Left renal cortex interstitium (tissue), 4 donors: Measurements from ENCODE around the gene NOXA1. TPM values are rescaled to one million over a fixed set of nuclear protein-coding genes. Genes with fewer than 3 reads are reported as not detected.

Source experiments
- DNase-seq, 4 donors: peaks; one replicate each; pipeline ENCODE4 v3.0.0-alpha.2; 2013; ENCODE audit warnings: low read depth in 4 of 4, low spot score in 2 of 4, missing footprints in 1 of 4
- polyA plus RNA-seq, 4 donors: library from polyadenylated mRNA; unstranded; fragments of 120-200 nt; gene quantifications; one replicate each; pipeline ENCODE4 v1.2.1, GENCODE V29; 2013; ENCODE audit not compliant: insufficient read length in 4 of 4

NOXA1 gene
- polyA plus RNA-seq, 4 donors: 4.3 to 13.1 (median 9.1) TPM

- DNase-seq: no peak
Measured at GRCh38 chr9:137423514-137424291, 510 bp downstream of the NOXA1 start.

- DNase-seq: no peak
Measured at GRCh38 chr9:137426018-137426681, 3.0 kb downstream of the NOXA1 start.

DNA sequence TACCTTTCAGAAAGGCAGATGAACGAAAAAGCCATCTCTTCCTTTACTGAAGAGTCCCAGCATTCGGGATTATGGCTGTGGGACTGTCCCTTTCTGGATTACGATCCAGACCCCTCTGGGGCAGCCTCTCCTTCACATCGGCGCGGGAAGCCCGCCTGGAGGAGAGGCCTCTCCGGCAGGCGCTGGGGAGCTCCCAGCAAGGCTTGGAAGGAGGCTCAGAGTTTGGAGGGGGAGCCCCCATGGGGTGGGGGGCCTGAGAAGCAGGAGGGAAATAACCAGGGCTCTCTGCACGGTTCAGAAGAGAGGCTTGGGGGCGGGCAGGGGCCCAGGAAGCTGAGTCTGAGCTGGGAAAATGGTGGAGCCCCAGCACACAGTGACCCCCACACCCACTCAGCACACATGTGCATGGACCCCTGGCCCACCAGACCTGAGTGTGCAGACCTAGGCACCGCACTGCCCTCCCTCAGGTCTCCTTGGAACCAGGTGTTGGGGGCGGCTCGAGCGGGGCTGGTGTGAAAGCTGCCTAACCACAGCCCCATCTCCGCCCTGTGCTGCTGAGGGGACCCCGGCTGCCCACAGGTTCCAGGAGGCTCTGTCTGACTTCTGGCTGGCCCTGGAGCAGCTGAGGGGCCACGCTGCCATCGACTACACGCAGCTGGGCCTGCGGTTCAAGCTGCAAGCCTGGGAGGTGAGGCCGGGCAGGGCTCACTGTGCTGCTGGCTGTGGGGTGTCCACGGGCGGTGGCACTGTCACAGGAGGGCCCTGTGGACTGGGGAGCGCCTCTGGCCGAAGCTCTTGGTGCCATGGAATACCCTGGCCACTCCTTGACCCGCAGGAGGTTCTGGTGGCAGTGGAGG lies 4.5 kb downstream of the NOXA1 start:
- no peak for DNase-seq

DNA sequence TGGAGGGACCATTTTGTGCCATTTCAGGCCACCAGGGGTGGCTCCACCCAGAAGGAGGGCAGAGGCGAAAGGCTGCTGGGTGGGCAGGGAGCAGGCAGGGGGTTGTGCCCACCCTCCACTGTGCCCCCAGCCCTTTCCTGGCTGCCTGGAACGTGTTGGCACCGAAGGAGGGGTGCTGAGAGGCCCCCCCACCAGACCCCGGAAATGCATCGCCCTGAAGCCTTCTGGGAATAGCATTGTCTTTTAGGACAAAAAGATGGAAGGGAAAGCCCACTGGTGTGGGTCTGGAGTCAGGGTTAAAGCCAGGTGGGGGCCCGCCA lies 5.1 kb downstream of the NOXA1 start:
- DNase-seq: no peak

- no peak for DNase-seq
Measured at GRCh38 chr9:137428841-137429545, 5.8 kb downstream of the NOXA1 start.

GRCh38 chr9:137429546-137429890 lies 6.3 kb downstream of the NOXA1 start:
- DNase-seq: no peak

GRCh38 chr9:137429974-137430722 lies 7.0 kb downstream of the NOXA1 start:
- DNase-seq: no peak

DNA sequence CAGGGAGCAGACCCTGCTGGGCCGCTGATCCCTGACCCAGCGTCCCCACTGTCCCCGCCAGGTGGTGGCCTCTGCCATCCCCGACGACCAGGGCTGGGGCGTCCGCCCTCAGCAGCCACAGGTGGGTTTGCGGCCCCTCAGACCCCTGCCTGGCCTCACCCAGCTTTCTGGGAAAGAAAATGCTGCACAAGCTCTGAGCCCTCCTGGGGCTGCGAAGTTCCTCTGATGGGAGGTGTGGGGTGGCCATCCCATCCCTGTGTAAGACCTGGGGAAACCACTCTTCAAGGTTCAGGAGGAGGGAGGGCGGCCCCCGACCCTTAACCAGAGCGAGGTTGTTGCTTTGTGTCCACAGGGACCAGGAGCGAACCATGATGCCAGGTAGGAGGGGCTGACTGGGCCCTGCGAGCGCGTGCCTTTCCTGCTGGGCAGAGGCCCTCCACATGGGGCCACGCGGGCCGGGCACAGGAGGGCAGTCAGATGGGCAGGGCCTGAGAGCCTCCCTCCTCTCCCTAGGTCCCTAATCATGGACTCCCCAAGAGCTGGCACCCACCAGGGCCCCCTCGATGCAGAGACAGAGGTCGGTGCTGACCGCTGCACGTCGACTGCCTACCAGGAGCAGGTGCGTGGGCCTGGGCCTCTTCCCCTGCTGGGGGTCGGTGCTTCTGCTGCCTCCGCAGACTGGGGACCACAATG lies 7.7 kb downstream of the NOXA1 start:
- DNase-seq: no peak

GRCh38 chr9:137431416-137431931 lies 8.3 kb downstream of the NOXA1 start:
- DNase-seq: no peak

DNA sequence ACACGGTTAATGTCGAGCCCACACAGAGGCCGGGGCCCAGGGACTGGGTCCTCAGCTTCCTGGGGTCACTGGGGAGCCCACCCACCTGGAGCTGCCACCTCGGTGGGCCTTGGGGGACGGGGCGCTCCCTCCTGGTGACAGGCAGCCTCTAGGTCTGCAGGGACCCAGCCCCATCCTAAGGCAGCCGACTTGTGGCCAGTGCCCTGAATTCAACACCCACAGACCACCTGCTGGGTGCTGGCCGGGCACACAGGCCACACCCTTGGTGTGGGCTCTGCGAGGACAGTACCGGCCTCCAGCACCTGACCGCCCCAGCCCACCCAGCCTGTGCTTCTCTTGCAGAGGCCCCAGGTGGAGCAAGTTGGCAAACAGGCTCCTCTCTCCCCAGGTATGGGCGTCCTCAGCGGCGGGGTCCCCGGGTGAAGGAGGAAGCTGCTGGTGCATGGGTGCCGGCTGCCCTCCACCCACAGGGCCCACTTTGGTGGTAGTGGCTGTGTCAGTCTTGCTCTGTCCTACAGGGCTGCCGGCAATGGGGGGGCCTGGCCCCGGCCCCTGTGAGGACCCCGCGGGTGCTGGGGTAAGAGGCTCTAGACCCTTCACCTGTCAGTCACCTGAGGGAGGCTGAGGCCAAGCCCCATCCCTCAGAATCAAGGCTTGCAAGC lies 9.6 kb downstream of the NOXA1 start:
- no peak for DNase-seq

DNA sequence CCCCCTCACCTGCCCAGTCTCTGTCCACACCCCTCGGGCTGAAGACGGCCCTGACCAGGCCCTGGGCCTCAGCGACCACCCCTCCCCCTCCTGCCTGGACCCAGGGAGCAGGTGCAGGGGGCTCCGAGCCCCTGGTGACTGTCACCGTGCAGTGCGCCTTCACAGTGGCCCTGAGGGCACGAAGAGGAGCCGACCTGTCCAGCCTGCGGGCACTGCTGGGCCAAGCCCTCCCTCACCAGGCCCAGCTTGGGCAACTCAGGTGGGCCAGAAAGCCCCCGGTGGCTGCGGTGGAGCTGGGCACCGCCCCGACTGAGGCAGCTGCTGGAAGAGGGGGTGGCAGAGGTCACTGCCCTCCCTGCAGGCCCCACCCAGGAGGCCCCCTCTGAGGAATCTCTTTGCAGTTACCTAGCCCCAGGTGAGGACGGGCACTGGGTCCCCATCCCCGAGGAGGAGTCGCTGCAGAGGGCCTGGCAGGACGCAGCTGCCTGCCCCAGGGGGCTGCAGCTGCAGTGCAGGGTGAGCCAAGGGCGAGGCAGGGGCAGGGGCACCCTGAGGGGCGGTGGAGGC lies 10.2 kb downstream of the NOXA1 start:
- no peak for DNase-seq

DNA sequence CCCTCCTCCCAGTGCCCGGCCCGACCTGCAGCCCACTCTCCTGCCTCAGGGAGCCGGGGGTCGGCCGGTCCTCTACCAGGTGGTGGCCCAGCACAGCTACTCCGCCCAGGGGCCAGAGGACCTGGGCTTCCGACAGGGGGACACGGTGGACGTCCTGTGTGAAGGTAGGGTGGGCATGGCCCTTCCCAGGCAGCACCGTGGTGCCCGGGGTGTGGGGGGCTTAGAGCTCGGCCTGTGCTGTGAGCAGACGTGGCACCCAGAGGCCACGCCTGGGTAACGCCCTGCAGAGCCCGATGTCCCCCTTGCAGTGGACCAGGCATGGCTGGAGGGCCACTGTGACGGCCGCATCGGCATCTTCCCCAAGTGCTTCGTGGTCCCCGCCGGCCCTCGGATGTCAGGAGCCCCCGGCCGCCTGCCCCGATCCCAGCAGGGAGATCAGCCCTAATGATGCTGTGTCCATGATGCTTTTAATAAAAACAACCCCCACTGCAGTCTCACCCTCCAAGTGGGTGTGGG lies 10.8 kb downstream of the NOXA1 start:
- DNase-seq: no peak

GRCh38 chr9:137434498-137435380 lies 11.5 kb downstream of the NOXA1 start:
- no peak for DNase-seq

DNA sequence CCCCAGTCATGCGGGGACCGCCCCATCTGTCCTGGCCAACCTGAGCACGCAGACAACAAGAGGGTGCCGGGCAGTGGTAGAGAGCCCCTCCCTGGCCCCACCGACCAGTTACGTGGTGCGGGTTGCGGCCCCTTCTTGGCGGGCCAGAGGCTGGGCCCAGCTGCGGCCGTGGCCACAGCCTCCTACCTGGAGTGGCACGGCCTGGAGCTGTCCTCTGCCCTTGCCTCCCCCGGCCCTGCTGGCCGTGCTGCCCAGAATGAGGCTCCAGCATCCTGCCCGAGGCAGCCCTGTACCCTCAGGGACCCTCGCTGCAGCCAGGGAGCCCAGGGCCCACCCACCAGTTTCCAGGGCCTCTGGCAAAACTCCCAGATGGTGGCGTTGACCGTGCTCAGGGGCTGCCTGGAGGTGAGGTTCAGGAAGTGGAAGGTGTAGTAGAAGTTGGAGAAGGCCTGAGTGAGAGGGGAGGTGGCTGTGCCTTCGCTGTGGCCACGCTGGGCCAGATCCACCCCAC lies 12.2 kb downstream of the NOXA1 start:
- DNase-seq: no peak

GRCh38 chr9:137435980-137436760 lies 13.0 kb downstream of the NOXA1 start:
- DNase-seq: no peak
